Breast epithelium (tissue), 4 donors: ENCODE results near the gene CFAP97D2. TPM values are rescaled to one million over a fixed set of nuclear protein-coding genes. Genes with fewer than 3 reads are reported as not detected.
A peak's percentile ranks its signal among the peaks of the same experiment; 100 is the strongest.

ENCODE experiments used
- DNase-seq, 2 donors: peaks; one replicate each; pipeline ENCODE4 v3.0.0-alpha.2; 2019; ENCODE audit warnings: low spot score in 2 of 2
- H3K27ac ChIP-seq, 2 donors: fragments of 200-600 bp; sonication (generic) in 1 of 2; one replicate each; pipeline ENCODE4 v1.5.1; 2016 to 2019; ENCODE audit warnings: mild to moderate bottlenecking in 1 of 2
- H3K27me3 ChIP-seq, 2 donors: fragments of 200-600 bp; sonication (generic) in 1 of 2; one replicate each; pipeline versions ENCODE4 v1.5.1 to v1.6.0; 2017 to 2019; ENCODE audit warnings: control low read depth in 1 of 2, mild to moderate bottlenecking in 1 of 2
- H3K36me3 ChIP-seq: fragments of 200-600 bp; one replicate; pipeline ENCODE4 v1.5.1; 2019
- H3K4me1 ChIP-seq, 2 donors: fragments of 200-600 bp; sonication (generic); one replicate each; pipeline ENCODE4 v1.5.1; 2016 to 2019; ENCODE audit warnings: control low read depth in 1 of 2
- H3K4me3 ChIP-seq, 3 donors: fragments of 200-600 bp; sonication (generic); 1 replicate in 2 of 3; 2 replicates in 1 of 3; pipeline ENCODE4 v1.5.1; 2016 to 2019; ENCODE audit warnings: mild to moderate bottlenecking in 3 of 3, moderate library complexity in 2 of 3
- H3K9me3 ChIP-seq, 2 donors: fragments of 200-600 bp; sonication (generic) in 1 of 2; one replicate each; pipeline ENCODE4 v1.5.1; 2016 to 2019; ENCODE audit warnings: control low read depth in 1 of 2
- POLR2A ChIP-seq: fragments of 450-650 bp; IDR thresholded peaks from one replicate; pipeline ENCODE4 v1.6.1; 2016; ENCODE audit warnings: antibody characterized with exemption, mild to moderate bottlenecking, moderate library complexity
- POLR2AphosphoS5 ChIP-seq, 3 donors: sonication (generic); formaldehyde crosslinking; IDR thresholded peaks; one replicate each; pipeline ENCODE4 v1.6.1; 2017; ENCODE audit warnings: antibody characterized with exemption in 3 of 3
- intact Hi-C: fragments of 100-400 bp; cut with DNase I; formaldehyde crosslinking; loops from one replicate; pipeline ENCODE4 v1.15.1; 2023; ENCODE audit warnings: low total_unique reads
- total RNA-seq, 3 donors: library from RNA; depleted of rRNA; stranded (reverse); fragments of >200 nt; gene quantifications; one replicate each; pipeline ENCODE4 v1.1.0, GENCODE V29; 2016
- TF ChIP-seq, protein P1 (sequence below), 3 donors: fragments of 450-650 bp; IDR thresholded peaks; one replicate each; pipeline ENCODE4 v1.5.1; 2016 to 2017; ENCODE audit warnings: antibody characterized with exemption in 3 of 3, mild to moderate bottlenecking in 3 of 3, moderate library complexity in 3 of 3

The CFAP97D2 gene
- total RNA-seq, 3 donors from 2014 or later: not detected

DNA sequence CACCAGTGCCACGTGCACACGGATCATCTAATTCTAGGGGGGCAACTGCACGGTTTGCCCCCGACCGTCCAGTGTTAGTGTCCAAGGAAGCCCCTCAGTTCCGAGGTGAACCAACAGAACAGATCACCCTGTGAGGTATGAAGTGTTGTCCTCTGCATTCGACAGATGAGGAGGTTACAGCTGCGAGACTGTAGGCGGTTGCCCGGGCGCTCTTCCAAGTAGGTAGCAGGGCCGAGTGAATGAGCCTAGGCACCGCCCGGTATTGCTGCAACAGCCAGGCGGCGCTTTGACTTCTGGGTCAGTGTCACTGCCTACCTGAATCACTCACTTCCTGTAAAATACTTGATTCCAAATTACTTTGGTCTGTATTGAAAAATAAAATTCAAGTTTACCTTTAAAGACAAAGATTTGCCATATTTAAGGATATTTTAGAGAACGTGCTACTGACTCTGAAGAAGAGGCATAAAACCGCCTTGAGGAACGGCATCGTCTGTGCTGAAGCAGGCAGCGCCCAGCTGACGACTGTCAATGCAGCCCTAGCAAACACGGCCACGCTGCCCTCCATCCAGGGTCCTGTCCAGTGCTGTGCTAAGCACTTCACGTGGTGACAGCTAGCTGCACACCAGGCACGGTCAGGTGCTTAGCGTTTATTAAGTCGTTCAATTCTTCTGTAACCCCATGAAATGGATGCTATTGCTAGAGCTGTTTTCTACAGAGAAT is 27.3 kb upstream of the CFAP97D2 start:
- TF ChIP-seq, protein P1, sequence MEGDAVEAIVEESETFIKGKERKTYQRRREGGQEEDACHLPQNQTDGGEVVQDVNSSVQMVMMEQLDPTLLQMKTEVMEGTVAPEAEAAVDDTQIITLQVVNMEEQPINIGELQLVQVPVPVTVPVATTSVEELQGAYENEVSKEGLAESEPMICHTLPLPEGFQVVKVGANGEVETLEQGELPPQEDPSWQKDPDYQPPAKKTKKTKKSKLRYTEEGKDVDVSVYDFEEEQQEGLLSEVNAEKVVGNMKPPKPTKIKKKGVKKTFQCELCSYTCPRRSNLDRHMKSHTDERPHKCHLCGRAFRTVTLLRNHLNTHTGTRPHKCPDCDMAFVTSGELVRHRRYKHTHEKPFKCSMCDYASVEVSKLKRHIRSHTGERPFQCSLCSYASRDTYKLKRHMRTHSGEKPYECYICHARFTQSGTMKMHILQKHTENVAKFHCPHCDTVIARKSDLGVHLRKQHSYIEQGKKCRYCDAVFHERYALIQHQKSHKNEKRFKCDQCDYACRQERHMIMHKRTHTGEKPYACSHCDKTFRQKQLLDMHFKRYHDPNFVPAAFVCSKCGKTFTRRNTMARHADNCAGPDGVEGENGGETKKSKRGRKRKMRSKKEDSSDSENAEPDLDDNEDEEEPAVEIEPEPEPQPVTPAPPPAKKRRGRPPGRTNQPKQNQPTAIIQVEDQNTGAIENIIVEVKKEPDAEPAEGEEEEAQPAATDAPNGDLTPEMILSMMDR (IDR thresholded peaks at IDR 0.05): peak in 1 of 3 donors; percentile 36
- TF ChIP-seq POLR2A: no peak
- peak in 1 of 3 donors; percentile 16 for TF ChIP-seq POLR2AphosphoS5 (IDR thresholded peaks at IDR 0.05)
- H3K4me3 ChIP-seq: peak overlapping the region in 1 of 3 donors; percentile 35
- H3K27ac ChIP-seq: peak overlapping the region; percentile 65 to 88
- no peaks in the 10 kb centered on the region for H3K9me3 ChIP-seq
- H3K36me3 ChIP-seq: no peaks in the 10 kb centered on the region
- intact Hi-C loops: no loop called here
- peaks cover 0 to 6% of the 10 kb centered on the region in 2 donors for H3K4me1 ChIP-seq
- peak in 1 of 2 donors; percentile 80 for DNase-seq
- no peaks in the 10 kb centered on the region for H3K27me3 ChIP-seq

DNA sequence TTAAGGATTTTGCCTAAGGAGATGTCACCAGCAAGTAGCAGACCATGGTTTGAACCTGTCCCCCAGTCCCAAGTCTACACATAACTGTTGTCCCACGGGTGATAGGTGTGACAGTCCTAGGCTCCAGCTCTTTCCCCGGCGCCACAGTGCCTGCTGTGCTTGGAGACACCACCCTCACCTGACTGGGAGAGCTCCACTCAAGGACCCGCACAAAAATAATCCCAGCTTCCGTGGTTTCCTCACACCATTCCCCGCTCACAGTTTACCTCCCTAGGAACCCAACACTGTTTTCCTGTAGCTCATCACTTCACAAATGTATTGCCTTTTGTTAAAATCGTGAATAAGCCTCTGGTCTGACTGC is 26.8 kb upstream of the CFAP97D2 start:
- TF ChIP-seq POLR2A (no peak), POLR2AphosphoS5 (IDR thresholded peaks at IDR 0.05) (no peak)
- TF ChIP-seq, protein P1 (IDR thresholded peaks at IDR 0.05): no peak
- Histone ChIP-seq H3K4me1 (peaks cover 0 to 6% of the 10 kb centered on the region in 2 donors), H3K27ac (peak overlapping the region; percentile 65 to 88), H3K36me3 (no peaks in the 10 kb centered on the region), H3K4me3 (no peak overlapping the region), H3K9me3 (no peaks in the 10 kb centered on the region), H3K27me3 (no peaks in the 10 kb centered on the region)
- intact Hi-C loops: no loop called here
- no peak for DNase-seq

DNA sequence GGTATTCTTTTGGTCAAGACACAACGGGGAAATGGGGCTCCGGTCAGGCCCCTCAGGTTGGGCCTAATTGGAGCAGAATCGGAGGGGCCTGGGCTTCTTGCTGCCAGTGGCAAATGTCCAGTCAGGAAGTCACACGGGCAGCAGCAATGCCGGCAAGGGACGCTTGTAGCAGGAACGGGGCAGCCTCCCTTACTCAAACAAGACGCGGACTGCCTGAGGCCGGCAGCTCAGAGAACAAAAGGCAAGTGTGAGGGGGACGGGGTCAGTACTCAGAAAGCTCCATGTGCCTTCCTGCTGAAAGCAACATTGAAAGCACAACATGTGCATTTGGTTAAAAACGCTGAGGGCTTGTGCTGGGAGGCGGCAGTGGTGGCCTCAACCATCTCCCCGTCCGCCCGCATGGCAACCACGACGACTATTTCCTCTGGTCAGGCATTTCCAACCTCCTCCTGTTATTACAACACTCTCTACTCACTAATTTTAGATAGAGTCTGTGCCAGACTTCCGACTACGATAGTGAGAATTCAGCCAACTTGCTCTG is 26.2 kb upstream of the CFAP97D2 start:
- H3K4me1 ChIP-seq: peaks cover 0 to 6% of the 10 kb centered on the region in 2 donors
- no peaks in the 10 kb centered on the region for H3K9me3 ChIP-seq
- H3K27ac ChIP-seq: peak overlapping the region in 1 of 2 donors; percentile 88
- TF ChIP-seq POLR2AphosphoS5 (IDR thresholded peaks at IDR 0.05): peak in 1 of 3 donors; percentile 23
- TF ChIP-seq, protein P1 (IDR thresholded peaks at IDR 0.05): no peak
- DNase-seq: no peak
- intact Hi-C loops: no loop called here
- no peak overlapping the region for H3K4me3 ChIP-seq
- H3K36me3 ChIP-seq: no peaks in the 10 kb centered on the region
- no peaks in the 10 kb centered on the region for H3K27me3 ChIP-seq

DNA sequence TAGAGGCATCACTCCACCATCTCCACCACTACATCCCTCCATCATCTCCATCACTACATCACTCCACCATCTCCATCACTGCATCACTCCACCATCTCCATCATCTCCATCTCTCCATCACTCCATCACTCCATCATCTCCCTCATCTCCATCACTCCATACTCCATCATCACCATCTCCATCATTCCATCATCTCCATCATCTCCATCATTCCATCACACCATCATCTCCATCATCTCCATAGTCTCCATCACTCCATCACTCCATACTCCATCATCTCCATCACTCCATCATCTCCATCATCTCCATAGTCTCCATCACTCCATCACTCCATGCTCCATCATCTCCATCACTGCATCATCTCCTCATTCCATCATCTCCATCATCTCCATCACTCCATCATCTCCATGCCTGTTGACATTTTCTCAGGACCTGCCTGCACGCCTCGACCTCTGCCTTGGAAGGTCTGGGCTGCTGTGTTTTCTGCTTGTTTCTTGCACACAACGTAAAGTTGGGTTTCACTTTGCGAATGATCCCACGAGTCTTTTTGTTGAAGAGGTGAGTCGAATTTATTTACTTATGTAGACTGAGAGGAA is 25.5 kb upstream of the CFAP97D2 start:
- H3K36me3 ChIP-seq: no peaks in the 10 kb centered on the region
- peak overlapping the region in 1 of 2 donors; percentile 88 for H3K27ac ChIP-seq
- H3K4me1 ChIP-seq: peaks cover 0 to 6% of the 10 kb centered on the region in 2 donors
- no peak for DNase-seq
- TF ChIP-seq, protein P1 (IDR thresholded peaks at IDR 0.05): no peak
- TF ChIP-seq POLR2AphosphoS5 (IDR thresholded peaks at IDR 0.05) (no peak), POLR2A (no peak)
- no peaks in the 10 kb centered on the region for H3K9me3 ChIP-seq
- intact Hi-C loops: no loop called here
- H3K27me3 ChIP-seq: no peaks in the 10 kb centered on the region
- H3K4me3 ChIP-seq: no peak overlapping the region

DNA sequence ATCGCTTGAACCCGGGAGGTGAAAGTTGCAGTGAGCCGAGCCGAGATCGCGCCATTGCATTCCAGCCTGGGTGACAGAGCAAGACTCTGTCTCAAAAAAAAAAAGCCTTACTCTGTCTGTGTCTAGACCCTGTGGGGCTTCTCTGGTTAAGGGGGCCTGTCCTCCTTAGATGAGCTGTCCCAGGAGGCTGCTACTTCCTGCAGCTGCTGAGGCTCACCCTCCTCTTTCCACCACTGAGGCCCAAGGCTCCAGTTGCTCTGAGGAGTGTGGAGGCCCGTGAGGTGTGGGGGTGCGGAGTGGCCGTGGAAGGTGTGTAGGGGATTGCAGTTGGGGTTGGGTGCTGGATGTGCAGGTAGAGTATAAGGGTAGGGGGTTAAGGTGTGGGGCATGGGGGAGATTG is 24.6 kb upstream of the CFAP97D2 start:
- no peaks in the 10 kb centered on the region for H3K9me3 ChIP-seq
- intact Hi-C loops: no loop called here
- no peak overlapping the region for H3K27ac ChIP-seq
- no peaks in the 10 kb centered on the region for H3K36me3 ChIP-seq
- peaks cover 0 to 6% of the 10 kb centered on the region in 2 donors for H3K4me1 ChIP-seq
- no peaks in the 10 kb centered on the region for H3K27me3 ChIP-seq
- DNase-seq: no peak
- H3K4me3 ChIP-seq: no peak overlapping the region
- TF ChIP-seq, protein P1 (IDR thresholded peaks at IDR 0.05): no peak
- TF ChIP-seq POLR2A: no peak
